Ishikawa (cell line): ENCODE measurements around the gene SLC6A20.

Experiments
- CEBPB ChIP-seq: IDR thresholded peaks from 2 replicates; pipeline ENCODE4 v1.6.1; 2012
- CREB1 ChIP-seq: IDR thresholded peaks from 2 replicates; pipeline ENCODE4 v1.6.1; 2012; ENCODE audit warnings: low read depth
- EP300 ChIP-seq: IDR thresholded peaks from 2 replicates; pipeline ENCODE4 v1.6.1; 2012; ENCODE audit warnings: borderline replicate concordance
- RAD21 ChIP-seq: IDR thresholded peaks from 2 replicates; pipeline ENCODE4 v1.6.1; 2012; ENCODE audit warnings: low read depth
- TAF1 ChIP-seq: IDR thresholded peaks from 2 replicates; pipeline ENCODE4 v1.6.1; 2012; ENCODE audit warnings: low read depth, mild to moderate bottlenecking
- ZBTB7A ChIP-seq: IDR thresholded peaks from 2 replicates; pipeline ENCODE4 v1.6.1; 2012; ENCODE audit warnings: low read depth

DNA sequence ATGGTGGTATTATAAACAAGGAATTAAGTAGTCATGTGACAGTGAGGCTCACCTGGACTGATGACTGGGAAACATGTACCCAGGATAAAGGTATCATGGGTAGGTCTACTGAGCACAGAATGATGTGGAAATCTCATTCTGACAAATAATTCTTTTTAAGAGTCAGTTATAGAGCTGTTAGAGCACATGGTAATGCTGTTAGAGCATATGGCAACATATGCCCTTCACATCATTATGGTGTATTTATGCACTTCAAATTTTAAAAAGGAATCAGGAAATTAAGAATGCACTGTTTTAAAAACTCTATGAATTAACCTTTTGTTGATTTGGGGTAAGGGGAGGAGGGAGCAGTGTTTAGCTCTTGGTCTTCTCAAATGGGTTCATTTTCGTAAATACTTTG, 1.7 kb downstream of the SLC6A20 start:
- TF ChIP-seq RAD21 = no peak
- no peak for TF ChIP-seq EP300
- no peak for TF ChIP-seq ZBTB7A
- no peak for TF ChIP-seq TAF1
- no peak for TF ChIP-seq CEBPB
- no peak for TF ChIP-seq CREB1
